SK-N-SH treated with all-trans-retinoic acid at 6 μM for 48 hours (cell line): ENCODE measurements around the gene TTC7B.

ENCODE experiments used
- ATAC-seq: fragments of 200-7000 bp; cut with Tn5 transposase; 3 replicates; pipeline ENCODE4 v1.9.1; 2020; ENCODE audit warnings: mild to moderate bottlenecking, moderate library complexity
- ARNTL ChIP-seq: fragments of 450-650 bp; formaldehyde crosslinking; IDR thresholded peaks from 2 replicates; pipeline ENCODE4 v1.5.0; 2020; ENCODE audit warnings: low read depth, mild to moderate bottlenecking, moderate library complexity, borderline replicate concordance
- BACH2 ChIP-seq: fragments of 250-450 bp; sonication (Bioruptor Pico); IDR thresholded peaks from 2 replicates; pipeline ENCODE4 v1.9.0; 2021; ENCODE audit warnings: mild to moderate bottlenecking, borderline replicate concordance
- CSDC2 ChIP-seq: fragments of 250-450 bp; sonication (Bioruptor Pico); IDR thresholded peaks from 2 replicates; pipeline ENCODE4 v1.5.0; 2020; ENCODE audit warnings: mild to moderate bottlenecking, moderate library complexity
- ESRRG ChIP-seq: fragments of 250-450 bp; sonication (Bioruptor Pico); IDR thresholded peaks from 2 replicates; pipeline ENCODE4 v1.6.1; 2021; ENCODE audit warnings: mild to moderate bottlenecking
- GLIS3 ChIP-seq: fragments of 250-450 bp; sonication (Bioruptor Pico); IDR thresholded peaks from 2 replicates; pipeline ENCODE4 v1.5.0; 2020; ENCODE audit warnings: mild to moderate bottlenecking, moderate library complexity
- ISL1 ChIP-seq: fragments of 250-450 bp; sonication (Bioruptor Pico); IDR thresholded peaks from 2 replicates; pipeline ENCODE4 v2.1.2; 2022; ENCODE audit warnings: mild to moderate bottlenecking, moderate library complexity
- OSR1 ChIP-seq: fragments of 250-450 bp; sonication (Bioruptor Pico); IDR thresholded peaks from 2 replicates; pipeline ENCODE4 v1.8.0; 2022; ENCODE audit warnings: moderate library complexity, mild to moderate bottlenecking, inconsistent platforms
- PATZ1 ChIP-seq: fragments of 250-450 bp; sonication (Bioruptor Pico); IDR thresholded peaks from 2 replicates; pipeline ENCODE4 v1.8.0; 2020; ENCODE audit warnings: mild to moderate bottlenecking, moderate library complexity, borderline replicate concordance
- POU6F1 ChIP-seq: fragments of 250-450 bp; sonication (Bioruptor Pico); IDR thresholded peaks from 2 replicates; pipeline ENCODE4 v1.8.0; 2021; ENCODE audit warnings: low read depth, mild to moderate bottlenecking, moderate library complexity, borderline replicate concordance
- PPARA ChIP-seq: fragments of 250-450 bp; sonication (Bioruptor Pico); IDR thresholded peaks from 2 replicates; pipeline ENCODE4 v1.5.0; 2020; ENCODE audit warnings: mild to moderate bottlenecking, borderline replicate concordance
- RARB ChIP-seq: fragments of 250-450 bp; sonication (Bioruptor Pico); IDR thresholded peaks from 2 replicates; pipeline ENCODE4 v1.8.0; 2021; ENCODE audit warnings: mild to moderate bottlenecking, moderate library complexity
- SNAI2 ChIP-seq: fragments of 250-450 bp; sonication (Bioruptor Pico); IDR thresholded peaks from 2 replicates; pipeline ENCODE4 v1.5.0; 2020; ENCODE audit warnings: mild to moderate bottlenecking, moderate library complexity
- TCF4 ChIP-seq: fragments of 250-450 bp; sonication (Bioruptor Pico); IDR thresholded peaks from 2 replicates; pipeline ENCODE4 v1.8.0; 2021; ENCODE audit warnings: mild to moderate bottlenecking, moderate library complexity, borderline replicate concordance
- TOX ChIP-seq: fragments of 250-450 bp; sonication (Bioruptor Pico); IDR thresholded peaks from 2 replicates; pipeline ENCODE4 v1.8.0; 2021; ENCODE audit warnings: mild to moderate bottlenecking, moderate library complexity, borderline replicate concordance
- TSHZ2 ChIP-seq: fragments of 250-450 bp; sonication (Bioruptor Pico); IDR thresholded peaks from 2 replicates; pipeline ENCODE4 v1.5.0; 2020; ENCODE audit warnings: mild to moderate bottlenecking, moderate library complexity
- ZC3H10 ChIP-seq: fragments of 250-450 bp; sonication (Bioruptor Pico); IDR thresholded peaks from 2 replicates; pipeline ENCODE4 v1.5.1; 2021; ENCODE audit warnings: mild to moderate bottlenecking, moderate library complexity
- ZFP3 ChIP-seq: fragments of 250-450 bp; sonication (Bioruptor Pico); IDR thresholded peaks from 2 replicates; pipeline ENCODE4 v1.5.0; 2020; ENCODE audit warnings: mild to moderate bottlenecking, moderate library complexity
- ZFP30 ChIP-seq: fragments of 450-650 bp; formaldehyde crosslinking; IDR thresholded peaks from 2 replicates; pipeline ENCODE4 v1.5.0; 2022; ENCODE audit warnings: mild to moderate bottlenecking, moderate library complexity
- ZNF565 ChIP-seq: fragments of 450-650 bp; formaldehyde crosslinking; conservative IDR thresholded peaks from 2 replicates; pipeline ENCODE4 v1.5.0; 2020; ENCODE audit warnings: low read depth, mild to moderate bottlenecking, moderate library complexity
- ZNF70 ChIP-seq: fragments of 450-650 bp; formaldehyde crosslinking; IDR thresholded peaks from 2 replicates; pipeline ENCODE4 v1.5.0; 2020; ENCODE audit warnings: mild to moderate bottlenecking, moderate library complexity
- ZNF8 ChIP-seq: fragments of 450-650 bp; formaldehyde crosslinking; IDR thresholded peaks from 2 replicates; pipeline ENCODE4 v1.5.0; 2020; ENCODE audit warnings: mild to moderate bottlenecking, moderate library complexity

Gene TTC7B

GRCh38 chr14:90520326-90520725, 295.9 kb downstream of the TTC7B start:
- TF ChIP-seq ZNF70 (no peak), SNAI2 (CRISPR knock-in tag) (no peak), ZNF8 (CRISPR knock-in tag) (no peak), TCF4 (CRISPR knock-in tag) (no peak), OSR1 (no peak), CSDC2 (CRISPR knock-in tag) (no peak), PPARA (CRISPR knock-in tag) (no peak), ESRRG (no peak), ISL1 (no peak), TOX (CRISPR knock-in tag) (no peak), POU6F1 (CRISPR knock-in tag) (no peak), ZC3H10 (CRISPR knock-in tag) (no peak), ZFP30 (CRISPR knock-in tag) (no peak), TSHZ2 (CRISPR knock-in tag) (no peak), ZFP3 (CRISPR knock-in tag) (no peak), ZNF565 (no peak), GLIS3 (CRISPR knock-in tag) (no peak), BACH2 (CRISPR knock-in tag) (no peak)

GRCh38 chr14:90519262-90519920, 296.8 kb downstream of the TTC7B start:
- no peak for TF ChIP-seq ZNF565
- TF ChIP-seq ISL1, result no peak
- TF ChIP-seq GLIS3 (CRISPR knock-in tag), result no peak
- no peak for TF ChIP-seq OSR1
- TF ChIP-seq TCF4 (CRISPR knock-in tag), result no peak
- no peak for TF ChIP-seq BACH2 (CRISPR knock-in tag)
- no peak for TF ChIP-seq RARB (CRISPR knock-in tag)
- no peak for TF ChIP-seq POU6F1 (CRISPR knock-in tag)
- no peak for TF ChIP-seq PATZ1 (CRISPR knock-in tag)
- no peak for TF ChIP-seq ZC3H10 (CRISPR knock-in tag)
- TF ChIP-seq ZNF70, result no peak
- TF ChIP-seq ARNTL, result no peak
- no peak for TF ChIP-seq CSDC2 (CRISPR knock-in tag)
- TF ChIP-seq PPARA (CRISPR knock-in tag), result no peak
- no peak for TF ChIP-seq ZNF8 (CRISPR knock-in tag)
- no peak for TF ChIP-seq ZFP30 (CRISPR knock-in tag)
- TF ChIP-seq, all 23 proteins: peak for 0
- ATAC-seq, result no peak

More at GRCh38 chr14:90520326-90520725, 295.9 kb downstream of the TTC7B start:
- no peak for ATAC-seq

- ATAC-seq, result no peak
- TF ChIP-seq PPARA (CRISPR knock-in tag) (no peak), BACH2 (CRISPR knock-in tag) (no peak), ESRRG (no peak)
These were observed 297.3 kb downstream of the TTC7B start for GRCh38 chr14:90518941-90519256.
